Gastroesophageal sphincter (tissue), 4 donors: ENCODE data around the gene DNAH8. TPM values are rescaled to one million over a fixed set of nuclear protein-coding genes. Genes with fewer than 3 reads are reported as not detected.

Source experiments
- ATAC-seq: fragments of 150-250 bp; one replicate; pipeline ENCODE4 v1.9.1; 2016; ENCODE audit warnings: mild to moderate bottlenecking, moderate library complexity
- H3K27ac ChIP-seq, 4 donors: fragments of 200-600 bp; sonication (generic) in 3 of 4; 1 replicate in 3 of 4; 2 replicates in 1 of 4; pipeline ENCODE4 v1.5.1; 2016 to 2019
- H3K27me3 ChIP-seq: fragments of 200-600 bp; sonication (generic); one replicate; pipeline ENCODE4 v1.5.1; 2019
- H3K36me3 ChIP-seq, 2 donors: fragments of 200-600 bp; sonication (generic); one replicate each; pipeline ENCODE4 v1.5.1; 2019; ENCODE audit warnings: control low read depth in 1 of 2
- H3K4me1 ChIP-seq, 3 donors: fragments of 200-600 bp; sonication (generic); 1 replicate in 2 of 3; 2 replicates in 1 of 3; pipeline ENCODE4 v1.5.1; 2016 to 2019; ENCODE audit warnings: control low read depth in 2 of 3
- H3K4me3 ChIP-seq, 2 donors: fragments of 200-600 bp; sonication (generic); one replicate each; pipeline ENCODE4 v1.5.1; 2019; ENCODE audit warnings: mild to moderate bottlenecking in 1 of 2, moderate library complexity in 1 of 2
- H3K9me3 ChIP-seq, 3 donors: fragments of 200-600 bp; sonication (generic); one replicate each; pipeline ENCODE4 v1.5.1; 2017 to 2019; ENCODE audit warnings: control low read depth in 2 of 3
- EP300 ChIP-seq: sonication (generic); formaldehyde crosslinking; IDR thresholded peaks from one replicate; pipeline ENCODE4 v1.6.1; 2017; ENCODE audit warnings: antibody characterized with exemption, mild to moderate bottlenecking
- POLR2A ChIP-seq, 2 donors: fragments of 450-650 bp; IDR thresholded peaks; one replicate each; pipeline ENCODE4 v1.6.1; 2017; ENCODE audit warnings: antibody characterized with exemption in 2 of 2, mild to moderate bottlenecking in 2 of 2, moderate library complexity in 1 of 2
- POLR2AphosphoS5 ChIP-seq: sonication (generic); formaldehyde crosslinking; IDR thresholded peaks from one replicate; pipeline ENCODE4 v1.6.1; 2017; ENCODE audit warnings: antibody characterized with exemption
- WGBS, 2 donors: methylation state at CpG; one replicate each; pipeline ENCODE4 v1.1.5; 2018; ENCODE audit warnings: low coverage in 1 of 2; 5-methylcytosine and 5-hydroxymethylcytosine counted together
- total RNA-seq, 4 donors: library from RNA; depleted of rRNA; stranded (reverse); fragments of >200 nt; gene quantifications; one replicate each; pipeline ENCODE4 v1.1.0, GENCODE V29; 2016
- TF ChIP-seq, protein P1 (sequence below), 4 experiments: fragments of 200-600 bp in 2 of 4; fragments of 450-650 bp in 2 of 4; sonication (generic) in 1 of 4; IDR thresholded peaks; one replicate each; pipeline ENCODE4 v1.5.1; 2017 to 2019; ENCODE audit warnings: antibody characterized with exemption in 4 of 4, mild to moderate bottlenecking in 2 of 4, moderate library complexity in 2 of 4

DNAH8 gene
- total RNA-seq, 4 donors from 2014 or later: not detected

DNA sequence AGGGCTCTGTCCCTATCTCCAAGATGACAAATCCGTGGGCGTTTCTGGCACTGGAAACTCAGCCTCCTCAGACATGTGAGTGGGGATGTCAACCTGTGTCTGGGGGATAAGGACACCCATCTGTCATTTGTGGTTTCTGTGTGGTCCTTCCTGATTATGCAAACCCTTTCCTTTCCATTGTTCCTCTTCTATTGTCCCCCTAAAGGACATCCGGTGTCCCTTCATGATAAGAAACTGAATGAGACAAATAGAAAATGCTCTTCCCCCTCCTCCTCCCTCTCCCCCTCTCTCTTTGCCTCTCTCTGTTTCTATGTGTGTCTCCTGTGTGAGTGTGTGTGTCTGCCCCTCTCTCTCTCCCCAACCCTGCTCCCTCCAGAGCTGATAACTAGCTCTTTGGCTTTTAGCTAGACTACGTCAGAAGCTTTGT, 322.0 kb downstream of the DNAH8 start:
- Histone ChIP-seq H3K4me3 (no peak overlapping the region), H3K27ac (no peak overlapping the region), H3K27me3 (peaks cover 86% of the 10 kb centered on the region), H3K4me1 (no peaks in the 10 kb centered on the region), H3K9me3 (peaks cover 0 to 7% (median 0%) of the 10 kb centered on the region in 3 donors), H3K36me3 (no peaks in the 10 kb centered on the region)
- TF ChIP-seq POLR2AphosphoS5: no peak
- TF ChIP-seq, protein P1, sequence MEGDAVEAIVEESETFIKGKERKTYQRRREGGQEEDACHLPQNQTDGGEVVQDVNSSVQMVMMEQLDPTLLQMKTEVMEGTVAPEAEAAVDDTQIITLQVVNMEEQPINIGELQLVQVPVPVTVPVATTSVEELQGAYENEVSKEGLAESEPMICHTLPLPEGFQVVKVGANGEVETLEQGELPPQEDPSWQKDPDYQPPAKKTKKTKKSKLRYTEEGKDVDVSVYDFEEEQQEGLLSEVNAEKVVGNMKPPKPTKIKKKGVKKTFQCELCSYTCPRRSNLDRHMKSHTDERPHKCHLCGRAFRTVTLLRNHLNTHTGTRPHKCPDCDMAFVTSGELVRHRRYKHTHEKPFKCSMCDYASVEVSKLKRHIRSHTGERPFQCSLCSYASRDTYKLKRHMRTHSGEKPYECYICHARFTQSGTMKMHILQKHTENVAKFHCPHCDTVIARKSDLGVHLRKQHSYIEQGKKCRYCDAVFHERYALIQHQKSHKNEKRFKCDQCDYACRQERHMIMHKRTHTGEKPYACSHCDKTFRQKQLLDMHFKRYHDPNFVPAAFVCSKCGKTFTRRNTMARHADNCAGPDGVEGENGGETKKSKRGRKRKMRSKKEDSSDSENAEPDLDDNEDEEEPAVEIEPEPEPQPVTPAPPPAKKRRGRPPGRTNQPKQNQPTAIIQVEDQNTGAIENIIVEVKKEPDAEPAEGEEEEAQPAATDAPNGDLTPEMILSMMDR (IDR thresholded peaks at IDR 0.05): no peak
- TF ChIP-seq POLR2A (IDR thresholded peaks at IDR 0.05): no peak
- TF ChIP-seq EP300: no peak
- no peak for ATAC-seq
- 46 to 60% methylated on average over 3 to 4 of the region's 4 CpGs for WGBS, 2 donors

DNA sequence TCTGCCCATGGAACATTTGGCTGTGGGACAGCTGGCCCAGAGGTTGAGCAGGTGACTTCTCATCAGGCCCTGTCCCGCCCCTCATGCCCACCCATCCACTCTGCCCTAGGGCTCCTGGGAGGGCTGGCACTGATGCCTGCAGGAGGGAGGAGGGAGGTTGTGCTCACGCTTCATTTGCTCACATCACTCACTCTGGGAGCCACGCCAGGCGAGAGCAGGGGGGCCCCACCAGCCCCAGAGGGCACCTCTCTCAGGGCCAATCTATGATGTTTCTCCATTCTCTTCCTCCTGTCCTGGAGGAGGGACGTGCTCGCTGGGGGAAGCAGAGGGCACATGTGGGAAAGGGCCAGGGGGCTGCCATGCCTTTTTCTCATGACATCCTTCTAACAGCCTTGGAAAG, 322.6 kb downstream of the DNAH8 start:
- Histone ChIP-seq H3K4me1 (no peaks in the 10 kb centered on the region), H3K4me3 (no peak overlapping the region), H3K36me3 (no peaks in the 10 kb centered on the region), H3K27ac (no peak overlapping the region), H3K27me3 (peaks cover 92% of the 10 kb centered on the region), H3K9me3 (peaks cover 0 to 7% (median 0%) of the 10 kb centered on the region in 3 donors)
- no peak for ATAC-seq
- whole genome bisulfite sequencing, 2 donors: 58% methylated on average over 2 of the region's 6 CpGs; no CpG with 5 or more reads in 1 of the 2 donors
- no peak for TF ChIP-seq POLR2A (IDR thresholded peaks at IDR 0.05)
- TF ChIP-seq POLR2AphosphoS5: no peak
- TF ChIP-seq, protein P1 (IDR thresholded peaks at IDR 0.05): no peak
- no peak for TF ChIP-seq EP300

DNA sequence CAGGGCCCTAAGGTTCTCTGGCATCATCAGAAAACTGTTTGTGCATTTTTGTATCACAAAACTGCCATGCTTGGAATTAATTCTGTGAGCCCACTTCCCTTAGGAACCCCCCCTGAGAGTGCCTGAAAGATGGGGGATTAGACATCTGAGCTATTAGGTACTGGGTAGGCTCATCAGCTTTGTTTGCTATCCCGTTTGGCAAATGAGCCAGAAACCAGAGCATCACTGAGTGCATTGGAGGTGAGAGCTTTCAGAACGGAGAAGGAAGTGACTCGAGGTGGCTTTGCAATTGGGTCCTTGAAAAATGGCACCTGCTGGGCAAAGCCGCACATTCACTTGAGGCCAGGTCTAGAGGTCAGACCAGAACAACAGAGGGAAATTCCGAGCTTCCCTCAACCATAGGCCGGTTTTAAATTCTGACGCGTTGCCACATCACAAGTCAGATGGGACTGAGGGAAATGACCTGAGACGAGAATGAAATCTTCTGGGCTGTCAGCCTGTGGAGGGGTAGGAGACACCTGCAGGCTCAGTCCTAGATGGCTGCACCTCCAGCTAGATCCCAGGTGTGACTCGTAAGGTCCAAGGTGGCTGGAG, 325.1 kb downstream of the DNAH8 start:
- no peaks in the 10 kb centered on the region for H3K36me3 ChIP-seq
- TF ChIP-seq POLR2A (IDR thresholded peaks at IDR 0.05) (no peak), POLR2AphosphoS5 (no peak), EP300 (no peak)
- TF ChIP-seq, protein P1 (IDR thresholded peaks at IDR 0.05): no peak
- 75 to 88% methylated on average over 5 to 8 of the region's 10 CpGs for WGBS, 2 donors
- ATAC-seq: no peak
- H3K27ac ChIP-seq: no peak overlapping the region
- H3K9me3 ChIP-seq: peaks cover 0 to 7% (median 0%) of the 10 kb centered on the region in 3 donors
- H3K4me1 ChIP-seq: no peaks in the 10 kb centered on the region
- H3K27me3 ChIP-seq: peaks cover 81% of the 10 kb centered on the region
- H3K4me3 ChIP-seq: no peak overlapping the region

DNA sequence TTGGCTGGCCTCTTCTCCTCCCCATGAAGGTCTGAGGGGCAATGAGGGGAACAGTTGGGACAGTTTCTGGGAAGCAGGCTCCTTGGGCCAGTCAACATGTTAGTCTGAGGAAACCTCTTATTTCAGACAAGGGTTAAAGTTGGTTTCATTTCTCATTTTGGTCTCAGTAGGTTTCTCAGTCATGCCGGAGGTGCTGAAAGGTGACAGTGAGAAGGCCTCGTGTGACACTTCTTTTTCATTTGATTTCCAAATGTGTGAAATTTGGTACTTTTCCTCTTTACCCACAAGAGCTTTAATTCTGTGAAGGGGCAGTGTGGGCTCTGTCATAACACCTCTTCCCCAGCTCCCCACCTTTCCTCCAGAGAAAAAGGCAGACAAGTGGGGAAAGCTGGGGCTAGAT, 326.0 kb downstream of the DNAH8 start:
- TF ChIP-seq EP300 (no peak), POLR2AphosphoS5 (no peak), POLR2A (IDR thresholded peaks at IDR 0.05) (no peak)
- TF ChIP-seq, protein P1 (IDR thresholded peaks at IDR 0.05): no peak
- Histone ChIP-seq H3K4me1 (no peaks in the 10 kb centered on the region), H3K27me3 (peaks cover 76% of the 10 kb centered on the region), H3K27ac (no peak overlapping the region), H3K36me3 (no peaks in the 10 kb centered on the region), H3K4me3 (no peak overlapping the region), H3K9me3 (peaks cover 0 to 7% (median 0%) of the 10 kb centered on the region in 3 donors)
- WGBS, 2 donors: 47 to 60% methylated on average over 2 of the region's 2 CpGs
- no peak for ATAC-seq

DNA sequence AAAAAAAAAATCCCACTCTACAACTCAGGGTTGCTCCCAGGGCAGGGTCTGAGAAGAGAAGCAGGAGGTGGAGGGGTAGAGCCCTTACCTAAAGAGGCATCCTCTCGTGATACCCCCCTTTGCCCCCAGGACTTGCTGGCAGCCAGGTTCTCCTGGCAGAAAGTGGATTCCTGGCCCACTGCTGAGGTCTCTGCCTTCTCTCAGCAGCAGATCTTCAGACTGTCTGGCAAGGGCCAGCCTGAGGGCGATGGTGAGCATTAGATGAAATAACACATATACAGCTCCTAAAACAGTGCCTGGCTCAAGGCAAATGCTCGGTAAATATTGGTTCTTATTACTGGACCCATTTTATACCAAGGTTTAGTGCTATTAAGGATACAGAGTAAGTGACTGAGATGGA, 328.7 kb downstream of the DNAH8 start:
- 68 to 92% methylated on average over 2 of the region's 3 CpGs for WGBS, 2 donors
- Histone ChIP-seq H3K9me3 (peaks cover 0 to 7% (median 0%) of the 10 kb centered on the region in 3 donors), H3K4me3 (no peak overlapping the region), H3K4me1 (peaks cover 0 to 5% (median 3%) of the 10 kb centered on the region in 3 donors), H3K27me3 (peaks cover 78% of the 10 kb centered on the region), H3K27ac (no peak overlapping the region), H3K36me3 (no peaks in the 10 kb centered on the region)
- no peak for TF ChIP-seq EP300
- TF ChIP-seq POLR2AphosphoS5: no peak
- no peak for TF ChIP-seq POLR2A (IDR thresholded peaks at IDR 0.05)
- TF ChIP-seq, protein P1 (IDR thresholded peaks at IDR 0.05): no peak
- ATAC-seq: no peak
